ENCODE results near the gene AKAP13.

Gene AKAP13

DNA sequence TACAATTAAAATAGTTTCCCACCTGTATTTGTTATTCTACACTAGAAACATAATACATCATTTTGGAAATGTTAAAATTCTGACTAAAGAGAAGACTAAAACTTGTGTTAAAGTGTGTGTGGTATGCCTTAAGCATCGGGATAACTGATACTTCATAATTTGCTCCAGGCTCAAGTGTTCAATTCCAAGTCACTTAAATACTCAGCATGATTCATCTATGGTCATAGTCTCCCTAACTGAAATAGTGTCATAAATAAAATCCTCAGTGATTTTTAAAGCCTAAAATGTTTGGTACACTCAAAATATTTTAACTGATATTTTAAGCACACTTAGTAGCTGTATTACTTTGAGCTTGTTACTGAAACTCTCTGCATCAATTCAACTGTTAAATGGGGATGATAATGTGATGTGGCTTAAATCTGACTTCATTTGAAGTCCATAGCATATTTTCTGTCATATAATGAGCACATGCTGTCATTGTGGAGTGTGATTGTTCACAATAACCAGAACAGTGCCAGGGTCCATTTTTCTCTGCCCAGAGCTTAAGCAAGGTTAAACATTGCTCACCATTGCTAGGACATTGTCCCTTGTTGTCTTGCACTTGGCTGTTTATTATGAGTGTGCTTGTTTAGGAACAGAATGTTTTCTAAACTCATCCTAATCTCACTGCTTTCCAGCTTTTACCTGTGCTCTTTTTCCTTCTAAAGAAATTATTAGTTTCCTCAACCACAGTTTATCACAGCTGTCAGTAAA lies 292.1 kb downstream of the AKAP13 start:
- Histone ChIP-seq H2BK12ac (ENCODE audit: low read length) (no peak overlapping the region), H3K79me1 (ENCODE audit: low read depth, low read length) (no peaks in the 10 kb centered on the region), H3K4me1 (ENCODE audit: control insufficient read depth in 2 of 2, insufficient read depth in 1 of 2, low read depth in 1 of 2, low read length in 2 of 2) (peaks cover 0 to 3% of the 10 kb centered on the region in 2 donors), H2BK15ac (ENCODE audit: low read length) (no peak overlapping the region), H3K9ac (ENCODE audit: low read depth, low read length, poor library complexity) (no peak overlapping the region), H3K9me3 (replicated peaks in 1 of 2; ENCODE audit: control insufficient read depth in 2 of 2, insufficient read depth in 1 of 2, low read depth in 1 of 2, low read length in 2 of 2) (no peaks in the 10 kb centered on the region), H3K4ac (ENCODE audit: low read length) (no peak overlapping the region), H2AFZ (ENCODE audit: low read length) (no peak overlapping the region), H3K14ac (ENCODE audit: low read length) (no peak overlapping the region), H3K4me2 (ENCODE audit: insufficient read depth, low read length, poor library complexity, severe bottlenecking) (no peak overlapping the region), H3K27ac (replicated peaks; ENCODE audit: low read length) (no peak overlapping the region), H3K23ac (ENCODE audit: low read depth, low read length, poor library complexity) (no peak overlapping the region), H3K36me3 (replicated peaks in 1 of 2; ENCODE audit: control insufficient read depth in 2 of 2, insufficient read depth in 2 of 2, low read length in 2 of 2) (peaks cover 4 to 73% of the 10 kb centered on the region in 2 donors), H3K4me3 (ENCODE audit: low read length in 2 of 2) (no peak overlapping the region), H3K18ac (ENCODE audit: low read length) (no peak overlapping the region), H3K27me3 (ENCODE audit: control insufficient read depth in 3 of 3, insufficient read depth in 3 of 3, low read depth in 1 of 3, low read length in 3 of 3) (no peaks in the 10 kb centered on the region), H4K8ac (ENCODE audit: low read depth, low read length) (no peak overlapping the region), H2BK120ac (ENCODE audit: low read depth, low read length) (no peak overlapping the region), H2AK5ac (ENCODE audit: low read depth, low read length) (no peak overlapping the region), H2BK5ac (ENCODE audit: low read length) (no peak overlapping the region), H4K91ac (ENCODE audit: low read depth, low read length, poor library complexity) (no peak overlapping the region)
- no CpG with 5 or more reads among the region's 1 CpG for WGBS, 2 donors (ENCODE audit: extremely low coverage in 2 of 2, insufficient read length in 2 of 2, insufficient replicate concordance in 1 of 2)
- DNase-seq (ENCODE audit: low spot score) = no peak

DNA sequence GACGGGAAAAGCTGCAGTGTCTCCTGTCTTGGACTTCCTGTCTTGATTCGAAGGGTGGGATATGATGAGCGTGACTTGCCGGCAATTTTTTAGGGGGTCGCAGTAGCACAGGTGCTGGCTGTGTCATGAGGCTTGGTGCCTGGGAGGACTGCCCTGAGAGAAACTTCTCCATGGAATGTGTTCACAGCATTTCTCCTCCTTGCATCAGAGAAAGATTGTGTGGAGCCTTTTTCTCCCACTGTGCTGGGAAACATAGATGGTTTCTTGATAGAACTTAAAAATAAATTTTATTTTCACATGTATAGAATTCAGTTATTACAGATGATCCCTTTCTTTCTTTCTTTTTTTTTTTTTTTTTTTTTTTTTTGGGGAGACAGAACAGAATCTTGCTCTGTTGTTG lies 292.9 kb downstream of the AKAP13 start:
- H3K4me3 ChIP-seq (ENCODE audit: low read length in 2 of 2) = no peak overlapping the region
- H3K27ac ChIP-seq (replicated peaks; ENCODE audit: low read length) = no peak overlapping the region
- no peak overlapping the region for H3K23ac ChIP-seq (ENCODE audit: low read depth, low read length, poor library complexity)
- no peak overlapping the region for H2BK5ac ChIP-seq (ENCODE audit: low read length)
- H2BK15ac ChIP-seq (ENCODE audit: low read length) = no peak overlapping the region
- H2BK12ac ChIP-seq (ENCODE audit: low read length) = no peak overlapping the region
- no peaks in the 10 kb centered on the region for H3K4me1 ChIP-seq (ENCODE audit: control insufficient read depth in 2 of 2, insufficient read depth in 1 of 2, low read depth in 1 of 2, low read length in 2 of 2)
- no peak overlapping the region for H3K18ac ChIP-seq (ENCODE audit: low read length)
- no peaks in the 10 kb centered on the region for H3K27me3 ChIP-seq (ENCODE audit: control insufficient read depth in 3 of 3, insufficient read depth in 3 of 3, low read depth in 1 of 3, low read length in 3 of 3)
- peaks cover 4 to 81% of the 10 kb centered on the region in 2 donors for H3K36me3 ChIP-seq (replicated peaks in 1 of 2; ENCODE audit: control insufficient read depth in 2 of 2, insufficient read depth in 2 of 2, low read length in 2 of 2)
- no peak overlapping the region for H2BK120ac ChIP-seq (ENCODE audit: low read depth, low read length)
- H3K9ac ChIP-seq (ENCODE audit: low read depth, low read length, poor library complexity) = no peak overlapping the region
- no peak overlapping the region for H2AK5ac ChIP-seq (ENCODE audit: low read depth, low read length)
- no peaks in the 10 kb centered on the region for H3K9me3 ChIP-seq (replicated peaks in 1 of 2; ENCODE audit: control insufficient read depth in 2 of 2, insufficient read depth in 1 of 2, low read depth in 1 of 2, low read length in 2 of 2)
- no peak overlapping the region for H3K14ac ChIP-seq (ENCODE audit: low read length)
- no peak overlapping the region for H2AFZ ChIP-seq (ENCODE audit: low read length)
- no peak overlapping the region for H3K4ac ChIP-seq (ENCODE audit: low read length)
- DNase-seq (ENCODE audit: low spot score) = no peak
- H4K8ac ChIP-seq (ENCODE audit: low read depth, low read length) = no peak overlapping the region
- H3K4me2 ChIP-seq (ENCODE audit: insufficient read depth, low read length, poor library complexity, severe bottlenecking) = no peak overlapping the region
- no peaks in the 10 kb centered on the region for H3K79me1 ChIP-seq (ENCODE audit: low read depth, low read length)
- WGBS, 2 donors (ENCODE audit: extremely low coverage in 2 of 2, insufficient read length in 2 of 2, insufficient replicate concordance in 1 of 2) = no CpG with 5 or more reads among the region's 5 CpGs
- H4K91ac ChIP-seq (ENCODE audit: low read depth, low read length, poor library complexity) = no peak overlapping the region

DNA sequence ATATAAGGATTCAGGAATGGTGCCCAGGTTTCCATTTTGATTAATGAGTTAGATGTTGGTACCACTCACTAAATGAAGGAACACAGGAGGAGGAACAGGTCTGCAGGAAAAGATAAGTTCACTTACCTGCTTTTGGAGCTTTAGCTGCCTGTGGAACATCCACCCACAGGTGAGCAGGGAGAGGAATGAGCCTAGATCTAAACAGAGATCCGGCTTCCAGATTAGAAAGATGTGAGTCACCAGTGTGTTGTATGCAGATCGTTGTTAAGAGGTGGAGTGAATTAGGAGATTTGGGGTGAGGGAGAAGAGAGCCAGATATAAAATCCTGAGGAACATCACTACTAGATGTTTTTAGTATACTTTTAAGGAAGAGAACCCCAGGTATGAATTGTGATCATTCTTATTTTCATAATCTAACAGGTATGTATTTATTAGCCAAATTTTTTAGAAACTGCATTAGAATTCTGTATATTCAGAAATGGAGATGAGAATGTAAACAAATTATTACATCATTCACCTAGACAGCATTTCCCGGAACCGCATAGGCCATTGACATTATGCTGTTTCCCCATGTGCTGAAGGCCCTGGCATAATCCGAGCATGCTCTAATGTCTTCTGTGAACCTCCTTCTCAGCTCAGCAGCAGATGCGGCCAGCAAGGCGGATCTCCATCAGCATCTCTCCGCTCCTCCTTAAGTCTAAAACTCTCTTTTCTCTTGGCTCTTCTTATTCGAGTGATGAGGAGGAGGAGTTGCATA lies 296.1 kb downstream of the AKAP13 start:
- Histone ChIP-seq H2AK5ac (ENCODE audit: low read depth, low read length) (no peak overlapping the region), H2BK5ac (ENCODE audit: low read length) (no peak overlapping the region), H3K79me1 (ENCODE audit: low read depth, low read length) (no peaks in the 10 kb centered on the region), H3K14ac (ENCODE audit: low read length) (no peak overlapping the region), H2AFZ (ENCODE audit: low read length) (no peak overlapping the region), H3K27ac (replicated peaks; ENCODE audit: low read length) (no peak overlapping the region), H3K18ac (ENCODE audit: low read length) (no peak overlapping the region), H3K4me3 (ENCODE audit: low read length in 2 of 2) (no peak overlapping the region), H3K36me3 (replicated peaks in 1 of 2; ENCODE audit: control insufficient read depth in 2 of 2, insufficient read depth in 2 of 2, low read length in 2 of 2) (peaks cover 2 to 67% of the 10 kb centered on the region in 2 donors), H3K4ac (ENCODE audit: low read length) (no peak overlapping the region), H3K23ac (ENCODE audit: low read depth, low read length, poor library complexity) (no peak overlapping the region), H2BK15ac (ENCODE audit: low read length) (no peak overlapping the region), H3K9me3 (replicated peaks in 1 of 2; ENCODE audit: control insufficient read depth in 2 of 2, insufficient read depth in 1 of 2, low read depth in 1 of 2, low read length in 2 of 2) (no peaks in the 10 kb centered on the region), H4K91ac (ENCODE audit: low read depth, low read length, poor library complexity) (no peak overlapping the region), H2BK120ac (ENCODE audit: low read depth, low read length) (no peak overlapping the region), H2BK12ac (ENCODE audit: low read length) (no peak overlapping the region), H3K9ac (ENCODE audit: low read depth, low read length, poor library complexity) (no peak overlapping the region), H3K4me2 (ENCODE audit: insufficient read depth, low read length, poor library complexity, severe bottlenecking) (no peak overlapping the region), H3K27me3 (ENCODE audit: control insufficient read depth in 3 of 3, insufficient read depth in 3 of 3, low read depth in 1 of 3, low read length in 3 of 3) (no peaks in the 10 kb centered on the region), H4K8ac (ENCODE audit: low read depth, low read length) (no peak overlapping the region), H3K4me1 (ENCODE audit: control insufficient read depth in 2 of 2, insufficient read depth in 1 of 2, low read depth in 1 of 2, low read length in 2 of 2) (no peaks in the 10 kb centered on the region)
- WGBS, 2 donors (ENCODE audit: extremely low coverage in 2 of 2, insufficient read length in 2 of 2, insufficient replicate concordance in 1 of 2) = 100% methylated on average over 1 of the region's 9 CpGs; no CpG with 5 or more reads in 1 of the 2 donors
- no peak for DNase-seq (ENCODE audit: low spot score)

DNA sequence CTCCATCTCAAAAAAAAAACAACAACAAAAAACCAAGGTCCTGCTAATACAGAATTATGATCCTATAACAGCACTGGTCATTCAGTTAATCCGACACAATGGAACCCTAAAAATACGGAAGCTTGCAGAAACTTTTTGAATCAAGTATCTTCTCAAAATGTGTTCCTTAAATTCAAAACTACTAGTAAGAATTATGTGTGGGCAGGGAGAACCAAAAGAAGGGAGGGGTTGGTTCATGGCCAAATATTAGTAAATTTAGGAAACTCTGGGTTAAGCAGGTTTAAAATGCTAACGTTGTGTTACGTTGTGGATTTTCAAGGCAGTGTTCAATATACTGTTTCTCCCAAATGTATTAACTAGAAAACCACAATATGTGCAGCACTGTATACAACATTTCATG lies 298.8 kb downstream of the AKAP13 start:
- no peak overlapping the region for H3K23ac ChIP-seq (ENCODE audit: low read depth, low read length, poor library complexity)
- no peak overlapping the region for H3K4me2 ChIP-seq (ENCODE audit: insufficient read depth, low read length, poor library complexity, severe bottlenecking)
- DNase-seq (ENCODE audit: low spot score) = no peak
- H3K79me1 ChIP-seq (ENCODE audit: low read depth, low read length) = no peaks in the 10 kb centered on the region
- H3K9ac ChIP-seq (ENCODE audit: low read depth, low read length, poor library complexity) = no peak overlapping the region
- H3K14ac ChIP-seq (ENCODE audit: low read length) = no peak overlapping the region
- no peak overlapping the region for H2BK12ac ChIP-seq (ENCODE audit: low read length)
- H3K4me1 ChIP-seq (ENCODE audit: control insufficient read depth in 2 of 2, insufficient read depth in 1 of 2, low read depth in 1 of 2, low read length in 2 of 2) = no peaks in the 10 kb centered on the region
- no peak overlapping the region for H2AFZ ChIP-seq (ENCODE audit: low read length)
- no peak overlapping the region for H3K27ac ChIP-seq (replicated peaks; ENCODE audit: low read length)
- no peaks in the 10 kb centered on the region for H3K27me3 ChIP-seq (ENCODE audit: control insufficient read depth in 3 of 3, insufficient read depth in 3 of 3, low read depth in 1 of 3, low read length in 3 of 3)
- no peak overlapping the region for H2BK5ac ChIP-seq (ENCODE audit: low read length)
- peaks cover 2 to 68% of the 10 kb centered on the region in 2 donors for H3K36me3 ChIP-seq (replicated peaks in 1 of 2; ENCODE audit: control insufficient read depth in 2 of 2, insufficient read depth in 2 of 2, low read length in 2 of 2)
- no peak overlapping the region for H2BK120ac ChIP-seq (ENCODE audit: low read depth, low read length)
- no peak overlapping the region for H3K18ac ChIP-seq (ENCODE audit: low read length)
- H2AK5ac ChIP-seq (ENCODE audit: low read depth, low read length) = no peak overlapping the region
- no peak overlapping the region for H3K4me3 ChIP-seq (ENCODE audit: low read length in 2 of 2)
- no peak overlapping the region for H4K8ac ChIP-seq (ENCODE audit: low read depth, low read length)
- no peak overlapping the region for H2BK15ac ChIP-seq (ENCODE audit: low read length)
- no CpG with 5 or more reads among the region's 4 CpGs for WGBS, 2 donors (ENCODE audit: extremely low coverage in 2 of 2, insufficient read length in 2 of 2, insufficient replicate concordance in 1 of 2)
- no peaks in the 10 kb centered on the region for H3K9me3 ChIP-seq (replicated peaks in 1 of 2; ENCODE audit: control insufficient read depth in 2 of 2, insufficient read depth in 1 of 2, low read depth in 1 of 2, low read length in 2 of 2)
- H3K4ac ChIP-seq (ENCODE audit: low read length) = no peak overlapping the region
- no peak overlapping the region for H4K91ac ChIP-seq (ENCODE audit: low read depth, low read length, poor library complexity)

Measured in neuronal stem cell (in vitro differentiated cells).